ENCODE results near the gene UCHL1.

- no peak for TF ChIP-seq POLR2AphosphoS5 (IDR thresholded peaks at IDR 0.05)
- TF ChIP-seq CTCF (IDR thresholded peaks at IDR 0.05), result no peak
- TF ChIP-seq POLR2A (IDR thresholded peaks at IDR 0.05), result no peak
Measured at GRCh38 chr4:41217020-41217333, 39.8 kb upstream of the UCHL1 start.

All from upper lobe of left lung (tissue), 4 donors.